ENCODE measurements around the gene C20orf144.

GRCh38 chr20:33675136-33675959, 13.2 kb downstream of the C20orf144 start:
- TF ChIP-seq CTCF (IDR thresholded peaks at IDR 0.05; ENCODE audit: low read depth, low read length, missing input control) (no peak), NR2F2 (IDR thresholded peaks at IDR 0.05) (no peak)
